Colon (tissue), 2 donors: ENCODE data around the gene IGFL1.
"Not testable (repeated sequence)": the region's sequence is repeated elsewhere in the genome, so short reads cannot be mapped to it uniquely, and the experiment has no call there.

Experiments
- FAIRE-seq: peaks from 2 replicates; lab custom pipeline; 2012; peaks lifted over from hg19 to GRCh38; lab: Jason Lieb, UNC
- donor health status: control.
- donor health status: control.

The IGFL1 gene

DNA sequence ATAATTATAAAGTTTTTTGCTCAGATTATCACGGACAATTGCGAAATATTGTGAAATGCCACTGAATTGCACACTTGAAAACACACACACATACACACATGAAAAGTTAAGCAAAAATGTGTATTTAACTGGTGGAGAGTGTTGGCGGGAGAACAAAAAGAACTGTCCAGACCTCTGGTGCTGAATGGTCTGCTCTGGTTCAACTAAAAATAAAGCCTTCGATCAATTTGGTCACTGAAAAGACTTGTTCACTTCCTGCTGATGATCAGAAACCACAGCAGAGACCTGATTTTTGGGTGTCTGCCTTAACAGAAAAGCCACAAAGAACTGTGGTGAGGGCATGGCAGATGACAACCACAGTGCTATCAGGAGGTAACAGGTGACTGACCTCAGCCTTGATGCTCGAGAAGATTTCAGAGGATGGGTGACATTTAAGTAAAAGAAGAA lies 4.0 kb upstream of the IGFL1 start:
- no peak for FAIRE-seq

GRCh38 chr19:46226438-46226973 lies 3.0 kb upstream of the IGFL1 start:
- FAIRE-seq, result no peak

DNA sequence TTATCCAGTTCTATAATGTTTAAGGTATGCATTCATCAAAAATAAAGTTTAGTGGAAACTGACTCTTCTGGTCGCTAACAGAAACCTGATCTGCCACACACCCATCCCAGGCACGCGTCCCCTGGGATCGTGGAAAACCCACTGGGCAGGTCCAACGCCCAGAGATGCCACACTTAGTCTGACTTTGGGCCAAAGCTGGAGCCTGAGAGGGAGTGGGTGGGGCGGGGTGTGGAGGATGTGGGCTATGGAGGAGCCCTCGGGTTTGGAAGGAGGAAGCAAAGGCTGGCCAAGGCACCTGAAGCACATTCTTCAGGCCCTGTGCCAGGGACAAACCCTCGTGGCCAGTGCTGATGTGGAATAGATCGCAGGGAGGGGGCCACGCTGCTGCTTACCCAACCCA lies 2.5 kb downstream of the IGFL1 start:
- no peak for FAIRE-seq

- no peak for FAIRE-seq
Observed at GRCh38 chr19:46232468-46232867, 2.9 kb downstream of the IGFL1 start.

- FAIRE-seq, result no peak
Observed at GRCh38 chr19:46232938-46233621, 3.5 kb downstream of the IGFL1 start.

- not testable (repeated sequence) for FAIRE-seq
Observed at GRCh38 chr19:46233871-46234270, 4.3 kb downstream of the IGFL1 start.

GRCh38 chr19:46238141-46238540 lies 8.6 kb downstream of the IGFL1 start:
- FAIRE-seq, result not testable (repeated sequence)

DNA sequence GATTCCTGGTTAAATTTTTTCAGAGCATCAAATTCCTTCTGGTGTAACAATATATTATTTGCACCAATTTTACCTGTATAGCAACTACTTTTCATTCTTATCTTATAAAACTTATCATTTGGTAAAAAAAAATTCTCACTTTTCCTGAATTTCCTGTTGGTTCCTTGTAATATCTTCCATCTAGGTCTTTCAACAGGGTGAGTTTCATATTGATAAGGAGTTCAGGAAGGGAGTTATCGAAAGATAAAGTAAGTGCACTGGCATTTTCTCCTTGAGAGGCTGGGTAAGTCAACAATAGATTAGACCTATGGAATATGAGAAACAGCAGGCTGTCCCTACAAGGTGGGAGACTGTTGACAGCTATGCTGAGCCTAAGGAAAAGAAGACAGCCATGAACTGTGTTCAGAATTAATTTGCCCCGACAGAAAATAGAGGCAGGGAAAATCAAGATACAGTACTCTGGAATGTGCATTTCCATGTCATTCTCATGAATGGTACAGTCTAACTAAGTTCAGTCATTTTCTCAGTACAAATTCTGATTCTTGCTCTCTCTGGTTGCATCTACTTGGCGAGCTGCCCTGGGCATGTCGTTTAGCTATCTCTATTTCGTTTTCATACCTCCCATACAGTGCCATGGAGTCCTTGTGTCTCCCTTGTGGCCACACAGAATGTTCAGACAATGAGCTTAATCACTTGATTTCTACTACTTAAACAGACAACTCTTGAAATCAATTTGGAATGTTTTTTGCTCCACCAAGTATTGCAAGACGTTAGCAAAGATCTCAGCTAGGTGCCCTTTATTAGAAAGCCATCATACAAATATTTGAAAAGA lies 9.9 kb downstream of the IGFL1 start:
- no peak for FAIRE-seq

GRCh38 chr19:46240693-46241092 lies 11.2 kb downstream of the IGFL1 start:
- no peak for FAIRE-seq

DNA sequence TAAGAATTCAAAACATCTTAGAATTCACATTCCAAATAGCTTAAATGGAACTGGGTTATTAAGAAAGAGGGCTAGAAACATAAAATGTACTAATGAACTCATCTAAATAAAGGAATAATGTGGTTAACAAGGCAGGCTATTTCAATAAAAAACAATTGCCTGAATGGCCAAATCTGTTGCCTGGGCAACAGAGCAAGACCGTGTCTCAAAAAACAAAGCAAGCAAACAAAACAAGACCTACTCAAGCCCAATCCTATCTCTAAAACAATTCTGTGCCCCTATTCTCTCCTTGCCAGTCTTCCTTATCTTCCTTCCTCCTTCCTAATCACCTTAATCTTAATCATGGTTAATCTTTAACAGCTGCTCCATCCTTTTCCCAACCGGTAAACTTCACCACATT lies 12.1 kb downstream of the IGFL1 start:
- no peak for FAIRE-seq

GRCh38 chr19:46243081-46243654 lies 13.6 kb downstream of the IGFL1 start:
- FAIRE-seq, result not testable (repeated sequence)

- FAIRE-seq, result no peak
Observed at GRCh38 chr19:46250076-46250735, 20.7 kb downstream of the IGFL1 start.

DNA sequence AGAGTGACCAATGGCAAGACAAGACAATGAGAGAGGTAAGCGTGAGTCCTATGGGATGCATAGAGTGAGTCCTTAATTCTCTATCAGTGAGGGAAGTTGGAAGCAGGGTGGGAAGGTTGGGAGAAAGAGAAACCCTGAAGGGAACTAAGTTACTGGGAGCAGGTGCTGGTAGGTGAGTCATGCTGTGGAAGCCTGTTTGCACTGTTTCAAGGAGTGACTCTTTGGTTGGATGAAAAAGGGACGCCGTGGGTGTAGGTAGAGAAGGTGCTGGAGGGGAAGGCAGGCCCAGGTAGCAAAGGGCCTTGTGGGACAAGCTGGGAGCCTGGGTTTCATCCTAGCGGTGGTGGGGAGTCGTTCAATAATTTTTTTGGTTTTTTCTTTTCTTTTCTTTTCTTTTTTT lies 21.9 kb downstream of the IGFL1 start:
- no peak for FAIRE-seq

GRCh38 chr19:46254776-46255175 lies 25.2 kb downstream of the IGFL1 start:
- no peak for FAIRE-seq

DNA sequence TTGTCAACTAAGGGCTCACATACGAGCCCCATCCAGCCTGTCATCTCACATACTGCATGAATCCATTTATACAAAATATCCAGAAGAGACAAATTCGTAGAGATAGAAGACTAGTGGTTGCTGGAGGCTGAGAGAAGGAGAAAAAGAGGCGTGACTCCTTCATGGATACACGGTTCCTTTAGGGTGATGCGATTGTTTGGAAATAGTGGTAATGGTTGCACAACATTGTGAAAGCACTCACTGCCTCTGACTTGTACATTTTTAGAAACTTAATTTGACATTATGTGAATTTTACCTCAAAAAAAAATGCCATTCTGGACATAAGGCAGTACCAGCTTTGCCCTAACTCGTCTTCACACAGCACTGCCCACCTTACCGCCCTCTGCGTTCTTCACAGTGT lies 27.3 kb downstream of the IGFL1 start:
- no peak for FAIRE-seq

- FAIRE-seq, result not testable (repeated sequence)
Observed at GRCh38 chr19:46261501-46261900, 32.0 kb downstream of the IGFL1 start.

- not testable (repeated sequence) for FAIRE-seq
Observed at GRCh38 chr19:46262684-46263296, 33.2 kb downstream of the IGFL1 start.

GRCh38 chr19:46264801-46265200 lies 35.3 kb downstream of the IGFL1 start:
- FAIRE-seq, result not testable (repeated sequence)

GRCh38 chr19:46265217-46265828 lies 35.8 kb downstream of the IGFL1 start:
- FAIRE-seq, result no peak

DNA sequence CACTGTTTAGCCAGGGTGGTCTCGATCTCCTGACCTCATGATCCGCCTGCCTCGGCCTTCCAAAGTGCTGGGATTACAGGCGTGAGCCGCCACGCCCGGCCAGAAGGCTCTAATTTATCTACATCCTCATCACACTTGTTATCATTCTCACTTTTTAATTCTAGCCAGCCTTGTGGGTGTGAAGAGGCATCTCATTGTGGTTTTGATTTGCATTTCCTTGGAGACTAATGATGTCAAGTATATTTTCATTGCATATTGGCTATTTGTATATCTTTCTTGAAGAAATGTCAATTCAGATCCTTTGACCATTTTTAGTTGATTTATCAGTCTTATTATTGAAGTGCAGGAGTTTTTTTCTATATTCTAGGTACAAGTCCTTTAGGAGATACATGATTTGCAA lies 39.6 kb downstream of the IGFL1 start:
- FAIRE-seq, result no peak

- FAIRE-seq, result no peak
Observed at GRCh38 chr19:46270521-46271256, 41.1 kb downstream of the IGFL1 start.
